Measurements from ENCODE around the gene FMO2. TPM values are rescaled to one million over a fixed set of nuclear protein-coding genes. Genes with fewer than 3 reads are reported as not detected.

The FMO2 gene
- total RNA-seq, 6 experiments from 2014 or later = not detected

DNA sequence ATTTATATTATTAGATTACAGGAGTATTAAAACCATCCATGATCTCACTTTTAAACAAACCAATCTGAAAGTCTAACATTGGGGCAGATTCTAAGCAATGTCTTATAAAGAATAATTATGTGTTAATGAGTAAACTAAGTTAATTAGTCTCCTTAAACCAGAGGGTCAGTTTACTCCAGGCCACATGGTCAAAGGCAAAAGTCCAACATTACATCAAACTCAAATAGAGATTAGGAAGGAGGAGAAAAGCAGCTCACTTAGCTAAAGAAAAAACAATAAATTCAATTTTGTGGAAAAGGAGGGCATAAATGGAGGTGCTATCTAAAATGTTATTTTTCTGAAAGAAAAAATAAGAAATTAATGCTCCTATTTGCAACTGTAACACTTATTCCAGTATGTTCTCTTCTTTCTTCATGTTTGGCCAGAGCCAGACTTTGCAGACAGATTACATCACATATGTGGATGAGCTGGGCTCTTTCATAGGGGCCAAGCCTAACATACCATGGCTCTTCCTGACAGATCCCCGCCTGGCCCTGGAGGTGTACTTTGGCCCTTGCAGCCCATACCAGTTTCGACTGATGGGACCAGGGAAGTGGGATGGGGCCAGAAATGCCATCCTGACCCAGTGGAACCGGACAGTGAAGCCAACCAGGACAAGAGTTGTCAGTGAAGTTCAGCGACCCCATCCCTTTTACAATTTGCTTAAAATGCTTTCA, 24.3 kb upstream of the FMO2 start:
- no peak overlapping the region for H3K4me3 Mint-ChIP-seq
- DNase-seq = no peak
- no peaks in the 10 kb centered on the region for H3K9me3 Mint-ChIP-seq
- H3K27ac Mint-ChIP-seq = no peak overlapping the region
- TF ChIP-seq, protein P1, sequence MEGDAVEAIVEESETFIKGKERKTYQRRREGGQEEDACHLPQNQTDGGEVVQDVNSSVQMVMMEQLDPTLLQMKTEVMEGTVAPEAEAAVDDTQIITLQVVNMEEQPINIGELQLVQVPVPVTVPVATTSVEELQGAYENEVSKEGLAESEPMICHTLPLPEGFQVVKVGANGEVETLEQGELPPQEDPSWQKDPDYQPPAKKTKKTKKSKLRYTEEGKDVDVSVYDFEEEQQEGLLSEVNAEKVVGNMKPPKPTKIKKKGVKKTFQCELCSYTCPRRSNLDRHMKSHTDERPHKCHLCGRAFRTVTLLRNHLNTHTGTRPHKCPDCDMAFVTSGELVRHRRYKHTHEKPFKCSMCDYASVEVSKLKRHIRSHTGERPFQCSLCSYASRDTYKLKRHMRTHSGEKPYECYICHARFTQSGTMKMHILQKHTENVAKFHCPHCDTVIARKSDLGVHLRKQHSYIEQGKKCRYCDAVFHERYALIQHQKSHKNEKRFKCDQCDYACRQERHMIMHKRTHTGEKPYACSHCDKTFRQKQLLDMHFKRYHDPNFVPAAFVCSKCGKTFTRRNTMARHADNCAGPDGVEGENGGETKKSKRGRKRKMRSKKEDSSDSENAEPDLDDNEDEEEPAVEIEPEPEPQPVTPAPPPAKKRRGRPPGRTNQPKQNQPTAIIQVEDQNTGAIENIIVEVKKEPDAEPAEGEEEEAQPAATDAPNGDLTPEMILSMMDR (IDR thresholded peaks at IDR 0.05) = no peak
- H3K4me1 Mint-ChIP-seq (ENCODE audit: low read depth) = no peaks in the 10 kb centered on the region
- peaks cover 9% of the 10 kb centered on the region; the same call in 1 of the 2 replicates for H3K27me3 Mint-ChIP-seq (ENCODE audit: insufficient read depth)
- H3K36me3 Mint-ChIP-seq (ENCODE audit: low read depth) = no peaks in the 10 kb centered on the region

DNA sequence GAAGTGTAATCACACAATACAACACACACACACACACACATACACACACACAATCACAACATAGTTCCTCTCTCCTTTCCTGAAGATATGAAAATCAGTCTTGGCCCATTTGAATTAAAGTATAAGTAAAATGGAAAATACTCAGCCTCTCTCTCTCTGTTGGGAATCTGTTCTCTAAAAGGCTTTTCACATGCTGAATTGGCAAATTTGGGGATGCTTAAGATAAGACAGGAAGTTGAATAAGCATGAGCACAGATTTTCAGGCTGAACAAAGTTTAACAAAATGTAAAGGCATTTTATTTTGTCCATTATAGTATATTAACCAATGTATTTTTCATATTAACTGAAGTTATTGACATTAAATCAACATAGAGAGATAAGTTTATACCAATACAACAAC, 23.7 kb upstream of the FMO2 start:
- Mint-ChIP-seq H3K4me1 (ENCODE audit: low read depth) (no peaks in the 10 kb centered on the region), H3K27me3 (ENCODE audit: insufficient read depth) (peaks cover 9% of the 10 kb centered on the region; the same call in 1 of the 2 replicates), H3K36me3 (ENCODE audit: low read depth) (no peaks in the 10 kb centered on the region), H3K27ac (no peak overlapping the region), H3K4me3 (no peak overlapping the region), H3K9me3 (no peaks in the 10 kb centered on the region)
- TF ChIP-seq, protein P1 (IDR thresholded peaks at IDR 0.05) = no peak
- no peak for DNase-seq

DNA sequence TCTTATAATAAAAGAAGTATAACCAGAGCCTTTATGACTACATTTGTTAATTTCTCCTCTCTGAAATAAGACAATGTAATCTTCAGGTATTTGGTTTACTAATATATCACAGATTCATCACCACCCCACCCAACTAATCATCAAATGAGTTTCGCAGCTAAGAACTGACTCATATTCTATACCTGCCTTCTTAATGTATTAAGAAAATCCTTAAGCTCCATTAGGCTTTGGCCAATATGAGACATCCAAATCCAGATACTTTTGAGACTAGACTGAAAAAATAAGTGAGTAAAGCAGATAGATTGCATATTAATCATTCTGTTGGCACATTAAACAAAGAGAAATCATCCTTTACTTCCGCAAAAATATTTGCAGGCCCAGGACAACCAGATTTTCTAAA, 18.7 kb upstream of the FMO2 start:
- Mint-ChIP-seq H3K27me3 (ENCODE audit: insufficient read depth) (peaks cover 4% of the 10 kb centered on the region; the same call in 1 of the 2 replicates), H3K4me3 (no peak overlapping the region), H3K27ac (no peak overlapping the region), H3K36me3 (ENCODE audit: low read depth) (no peaks in the 10 kb centered on the region), H3K9me3 (no peaks in the 10 kb centered on the region), H3K4me1 (ENCODE audit: low read depth) (no peaks in the 10 kb centered on the region)
- TF ChIP-seq, protein P1 (IDR thresholded peaks at IDR 0.05) = no peak
- DNase-seq = no peak

- H3K27ac Mint-ChIP-seq = no peak overlapping the region
- H3K4me3 Mint-ChIP-seq = no peak overlapping the region
- no peaks in the 10 kb centered on the region for H3K9me3 Mint-ChIP-seq
- H3K27me3 Mint-ChIP-seq (ENCODE audit: insufficient read depth) = peaks cover 2% of the 10 kb centered on the region; the same call in 1 of the 2 replicates
- TF ChIP-seq, protein P1 (IDR thresholded peaks at IDR 0.05) = no peak
- H3K36me3 Mint-ChIP-seq (ENCODE audit: low read depth) = no peaks in the 10 kb centered on the region
- DNase-seq = no peak
- no peaks in the 10 kb centered on the region for H3K4me1 Mint-ChIP-seq (ENCODE audit: low read depth)
These were observed 17.3 kb upstream of the FMO2 start for GRCh38 chr1:171167785-171168184.

DNA sequence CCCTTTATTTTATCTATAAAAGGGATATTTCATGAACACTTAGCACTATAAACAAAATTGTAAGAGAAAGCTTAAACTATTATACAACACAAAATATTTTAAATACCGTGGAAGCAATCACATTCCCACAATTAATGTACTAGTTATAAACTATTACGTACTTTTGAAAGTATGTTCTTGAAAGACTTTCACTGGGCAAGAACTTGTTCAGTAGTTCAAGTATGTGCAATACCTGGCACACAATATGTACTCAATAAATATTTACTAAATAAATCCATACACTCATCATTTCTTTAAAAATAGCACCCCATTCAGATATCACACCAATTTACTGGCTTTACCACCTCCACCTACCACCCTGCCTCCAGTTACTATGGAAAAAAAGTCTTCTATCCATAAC, 12.6 kb upstream of the FMO2 start:
- TF ChIP-seq, protein P1 (IDR thresholded peaks at IDR 0.05) = no peak
- Mint-ChIP-seq H3K27me3 (ENCODE audit: insufficient read depth) (peaks cover 12% of the 10 kb centered on the region), H3K4me3 (no peak overlapping the region), H3K4me1 (ENCODE audit: low read depth) (no peaks in the 10 kb centered on the region), H3K9me3 (no peaks in the 10 kb centered on the region), H3K27ac (no peak overlapping the region), H3K36me3 (ENCODE audit: low read depth) (no peaks in the 10 kb centered on the region)
- DNase-seq = no peak
